ENCODE results near the gene PARP15. TPM values are rescaled to one million over a fixed set of nuclear protein-coding genes. Genes with fewer than 3 reads are reported as not detected.
"Not testable (repeated sequence)": the region's sequence is repeated elsewhere in the genome, so short reads cannot be mapped to it uniquely, and the experiment has no call there.

The PARP15 gene
- total RNA-seq, 1 donor from 2014 or later = 0.09 TPM

DNA sequence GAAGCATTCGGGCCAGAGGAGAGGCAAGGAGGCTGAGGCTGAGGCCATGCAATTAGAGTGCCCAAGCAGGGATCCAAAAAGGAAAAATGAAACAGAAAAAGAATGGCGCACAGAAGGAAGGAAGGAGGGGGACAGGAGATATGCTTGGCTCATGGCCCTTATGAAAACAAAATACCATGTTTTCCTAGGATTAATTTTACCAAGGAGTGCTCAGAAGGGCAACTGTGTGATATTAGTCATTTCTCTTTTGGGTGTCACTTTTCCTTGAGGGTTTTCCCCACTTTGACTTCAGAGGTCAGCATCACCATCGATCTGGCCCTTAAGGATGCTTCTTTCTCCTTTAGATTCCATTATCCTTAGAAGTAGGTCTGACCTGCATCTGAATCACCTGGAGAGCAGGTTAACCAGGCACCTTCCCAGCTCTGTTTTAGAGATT is 104.5 kb downstream of the PARP15 start:
- Histone ChIP-seq H3K9ac (ENCODE audit: low read length) (peak overlapping the region; percentile 89), H3K4me2 (ENCODE audit: low read length) (peak overlapping the region; percentile 95), H3K4me1 (ENCODE audit: insufficient read depth, low read length) (peaks cover 21% of the 10 kb centered on the region), H2AFZ (ENCODE audit: low read depth, low read length) (peak overlapping the region; percentile 71), H3K27me3 (ENCODE audit: insufficient read depth, low read length) (no peaks in the 10 kb centered on the region), H3K9me3 (ENCODE audit: insufficient read depth, low read depth, low read length) (no peaks in the 10 kb centered on the region), H3K36me3 (ENCODE audit: insufficient read depth, low read length) (no peaks in the 10 kb centered on the region), H3K79me2 (ENCODE audit: insufficient read depth, low read length) (peaks cover 9% of the 10 kb centered on the region), H3K4me3 (ENCODE audit: insufficient read depth, low read depth, low read length) (peak overlapping the region; percentile 81), H4K20me1 (ENCODE audit: insufficient read depth, low read length) (no peaks in the 10 kb centered on the region), H3K27ac (ENCODE audit: low read depth, low read length) (no peak overlapping the region)
- no peaks in the 10 kb centered on the region for H3K27me3 Mint-ChIP-seq (ENCODE audit: low read depth, unreplicated experiment)
- peaks cover 16% of the 10 kb centered on the region for H3K36me3 Mint-ChIP-seq (ENCODE audit: low read depth, unreplicated experiment)
- DNase-seq (ENCODE audit: low read depth) = no peak
- peak overlapping the region; percentile 68 for H3K27ac Mint-ChIP-seq (ENCODE audit: unreplicated experiment)
- peaks cover 31% of the 10 kb centered on the region for H3K4me1 Mint-ChIP-seq (ENCODE audit: low read depth, unreplicated experiment)
- peaks cover 3% of the 10 kb centered on the region for H3K9me3 Mint-ChIP-seq (ENCODE audit: unreplicated experiment)
- no peak for FAIRE-seq
- TF ChIP-seq EZH2 (IDR thresholded peaks at IDR 0.05; ENCODE audit: insufficient read depth, low read length) = no peak
- TF ChIP-seq, protein P1, sequence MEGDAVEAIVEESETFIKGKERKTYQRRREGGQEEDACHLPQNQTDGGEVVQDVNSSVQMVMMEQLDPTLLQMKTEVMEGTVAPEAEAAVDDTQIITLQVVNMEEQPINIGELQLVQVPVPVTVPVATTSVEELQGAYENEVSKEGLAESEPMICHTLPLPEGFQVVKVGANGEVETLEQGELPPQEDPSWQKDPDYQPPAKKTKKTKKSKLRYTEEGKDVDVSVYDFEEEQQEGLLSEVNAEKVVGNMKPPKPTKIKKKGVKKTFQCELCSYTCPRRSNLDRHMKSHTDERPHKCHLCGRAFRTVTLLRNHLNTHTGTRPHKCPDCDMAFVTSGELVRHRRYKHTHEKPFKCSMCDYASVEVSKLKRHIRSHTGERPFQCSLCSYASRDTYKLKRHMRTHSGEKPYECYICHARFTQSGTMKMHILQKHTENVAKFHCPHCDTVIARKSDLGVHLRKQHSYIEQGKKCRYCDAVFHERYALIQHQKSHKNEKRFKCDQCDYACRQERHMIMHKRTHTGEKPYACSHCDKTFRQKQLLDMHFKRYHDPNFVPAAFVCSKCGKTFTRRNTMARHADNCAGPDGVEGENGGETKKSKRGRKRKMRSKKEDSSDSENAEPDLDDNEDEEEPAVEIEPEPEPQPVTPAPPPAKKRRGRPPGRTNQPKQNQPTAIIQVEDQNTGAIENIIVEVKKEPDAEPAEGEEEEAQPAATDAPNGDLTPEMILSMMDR (IDR thresholded peaks at IDR 0.05; ENCODE audit: insufficient read depth, low read depth, low read length) = no peak
- peak overlapping the region; percentile 93 for H3K4me3 Mint-ChIP-seq (ENCODE audit: unreplicated experiment)

DNA sequence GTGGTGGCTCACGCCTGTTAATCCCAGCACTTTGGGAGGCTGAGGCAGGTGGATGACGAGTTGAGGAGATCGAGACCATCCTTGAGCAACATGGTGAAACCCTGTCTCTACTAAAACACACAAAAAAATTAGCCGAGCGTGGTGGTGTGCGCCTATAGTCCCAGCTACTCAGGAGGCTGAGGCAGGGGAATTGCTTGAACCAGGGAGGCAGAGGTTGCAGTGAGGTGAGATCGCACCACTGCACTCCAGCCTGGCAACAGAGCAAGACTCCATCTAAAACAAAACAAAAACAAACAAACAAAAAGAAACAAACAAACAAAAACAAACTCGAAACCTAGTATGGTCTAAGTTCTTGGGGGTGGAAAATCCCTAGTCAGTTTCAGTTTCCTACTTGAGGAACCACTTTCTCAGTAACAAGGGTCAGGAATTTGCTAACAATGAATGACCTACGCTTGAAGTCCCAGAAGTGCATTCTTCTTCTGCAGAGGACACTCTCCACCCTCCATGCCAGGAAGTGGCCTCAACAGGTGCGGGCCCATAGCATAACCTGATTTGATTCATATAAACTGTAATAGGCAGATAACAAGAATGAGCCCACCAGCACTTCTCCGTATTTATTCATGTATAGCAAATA is 105.4 kb downstream of the PARP15 start:
- H3K27ac Mint-ChIP-seq (ENCODE audit: unreplicated experiment) = peak overlapping the region; percentile 68
- H2AFZ ChIP-seq (ENCODE audit: low read depth, low read length) = not testable (repeated sequence)
- H3K4me3 Mint-ChIP-seq (ENCODE audit: unreplicated experiment) = peak overlapping the region; percentile 93

DNA sequence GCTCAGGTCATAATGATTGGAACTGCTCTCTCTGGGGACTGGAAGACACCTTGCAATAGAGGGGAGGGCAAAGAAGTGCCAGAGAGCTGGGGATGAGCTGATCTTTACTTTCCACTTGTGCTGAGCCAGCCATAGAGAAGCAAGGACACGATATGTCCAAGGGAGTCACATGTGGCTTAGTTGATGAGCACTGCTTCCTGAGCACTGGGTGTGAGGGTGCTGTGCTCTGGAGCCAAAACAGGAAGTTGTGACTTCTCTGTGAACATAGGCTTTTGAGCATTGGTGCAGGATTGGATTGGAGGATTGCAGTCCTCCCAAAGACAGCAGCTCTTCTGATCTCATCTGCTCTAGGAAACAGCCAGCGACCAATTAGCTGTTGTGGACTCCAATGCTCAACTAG is 109.8 kb downstream of the PARP15 start:
- no peaks in the 10 kb centered on the region for H3K27me3 Mint-ChIP-seq (ENCODE audit: low read depth, unreplicated experiment)
- H3K79me2 ChIP-seq (ENCODE audit: insufficient read depth, low read length) = no peaks in the 10 kb centered on the region
- H4K20me1 ChIP-seq (ENCODE audit: insufficient read depth, low read length) = no peaks in the 10 kb centered on the region
- H3K9me3 ChIP-seq (ENCODE audit: insufficient read depth, low read depth, low read length) = no peaks in the 10 kb centered on the region
- no peak overlapping the region for H3K4me2 ChIP-seq (ENCODE audit: low read length)
- no peak for DNase-seq (ENCODE audit: low read depth)
- H3K9me3 Mint-ChIP-seq (ENCODE audit: unreplicated experiment) = peaks cover 3% of the 10 kb centered on the region
- peaks cover 35% of the 10 kb centered on the region for H3K36me3 Mint-ChIP-seq (ENCODE audit: low read depth, unreplicated experiment)
- H3K27me3 ChIP-seq (ENCODE audit: insufficient read depth, low read length) = no peaks in the 10 kb centered on the region
- TF ChIP-seq, protein P1 (IDR thresholded peaks at IDR 0.05; ENCODE audit: insufficient read depth, low read depth, low read length) = no peak
- no peak for TF ChIP-seq EZH2 (IDR thresholded peaks at IDR 0.05; ENCODE audit: insufficient read depth, low read length)
- no peak overlapping the region for H2AFZ ChIP-seq (ENCODE audit: low read depth, low read length)
- no peak overlapping the region for H3K4me3 ChIP-seq (ENCODE audit: insufficient read depth, low read depth, low read length)
- H3K27ac ChIP-seq (ENCODE audit: low read depth, low read length) = no peak overlapping the region
- no peak for FAIRE-seq
- H3K4me1 Mint-ChIP-seq (ENCODE audit: low read depth, unreplicated experiment) = peaks cover 30% of the 10 kb centered on the region
- H3K27ac Mint-ChIP-seq (ENCODE audit: unreplicated experiment) = no peak overlapping the region
- H3K36me3 ChIP-seq (ENCODE audit: insufficient read depth, low read length) = no peaks in the 10 kb centered on the region
- no peak overlapping the region for H3K9ac ChIP-seq (ENCODE audit: low read length)
- H3K4me3 Mint-ChIP-seq (ENCODE audit: unreplicated experiment) = no peak overlapping the region
- peaks cover 15% of the 10 kb centered on the region for H3K4me1 ChIP-seq (ENCODE audit: insufficient read depth, low read length)

More for the DNA sequence above, 105.4 kb downstream of the PARP15 start:
- H3K4me1 ChIP-seq (ENCODE audit: insufficient read depth, low read length) = peaks cover 20% of the 10 kb centered on the region
- DNase-seq (ENCODE audit: low read depth); H3K27me3 Mint-ChIP-seq (ENCODE audit: low read depth, unreplicated experiment); H3K27ac ChIP-seq (ENCODE audit: low read depth, low read length); H3K9ac ChIP-seq (ENCODE audit: low read length); H3K9me3 Mint-ChIP-seq (ENCODE audit: unreplicated experiment); H3K9me3 ChIP-seq (ENCODE audit: insufficient read depth, low read depth, low read length); H4K20me1 ChIP-seq (ENCODE audit: insufficient read depth, low read length); H3K4me2 ChIP-seq (ENCODE audit: low read length); H3K79me2 ChIP-seq (ENCODE audit: insufficient read depth, low read length); H3K36me3 ChIP-seq (ENCODE audit: insufficient read depth, low read length); H3K4me3 ChIP-seq (ENCODE audit: insufficient read depth, low read depth, low read length); H3K27me3 ChIP-seq (ENCODE audit: insufficient read depth, low read length); FAIRE-seq: not testable (repeated sequence)
- H3K36me3 Mint-ChIP-seq (ENCODE audit: low read depth, unreplicated experiment) = peaks cover 24% of the 10 kb centered on the region
- peaks cover 31% of the 10 kb centered on the region for H3K4me1 Mint-ChIP-seq (ENCODE audit: low read depth, unreplicated experiment)

Other genes with a start within 250 kb of the PARP15 start
- 43.2 and 46.6 TPM in 2 replicates for gene MIX23, start 194.4 kb upstream of the PARP15 start, total RNA-seq
- 65.1 and 72.2 TPM in 2 replicates for gene FAM162A, start 193.5 kb upstream of the PARP15 start, total RNA-seq
- gene WDR5B, start 161.6 kb upstream of the PARP15 start, total RNA-seq = 3.9 and 4.0 TPM in 2 replicates
- gene KPNA1, start 62.7 kb upstream of the PARP15 start, total RNA-seq = 160 and 165 TPM in 2 replicates
- 74.1 and 86.0 TPM in 2 replicates for gene PARP9, start 13.3 kb upstream of the PARP15 start, total RNA-seq
- gene DTX3L, start 13.3 kb upstream of the PARP15 start, total RNA-seq = 81.2 and 86.3 TPM in 2 replicates
- 148 and 163 TPM in 2 replicates for gene PARP14, start 103.2 kb downstream of the PARP15 start, total RNA-seq
- 4.1 and 4.3 TPM in 2 replicates for gene HSPBAP1, start 216.2 kb downstream of the PARP15 start, total RNA-seq
- gene SLC49A4, start 217.4 kb downstream of the PARP15 start, total RNA-seq = 18.0 and 18.4 TPM in 2 replicates

Measured in astrocyte (in vitro differentiated cells and primary cell).